HCT116 (cell line): Measurements from ENCODE around the gene SDR42E2. TPM values are rescaled to one million over a fixed set of nuclear protein-coding genes. Genes with fewer than 3 reads are reported as not detected.

Experiments
- ATAC-seq: fragments of 200-7000 bp; cut with Tn5 transposase; 2 replicates; pipeline ENCODE4 v1.9.1; 2020; ENCODE audit warnings: mild to moderate bottlenecking, moderate library complexity
- BruUV-seq: library from RNA; stranded (reverse); fragments of 400-500 nt; replicated peaks from 2 replicates; lab custom pipeline; 2021; lab: Mats Ljungman, UMichigan
- CTCF ChIA-PET: fragments of 300-600 bp; sonication (Branson Sonifier 250); formaldehyde crosslinking; loops from one replicate; lab custom pipeline; 2021; ENCODE audit warnings: antibody characterized with exemption; lab: Charles Lee
- POLR2A ChIA-PET: fragments of 300-600, 350-600 bp; sonication (Branson Sonifier 250); formaldehyde crosslinking; loops from one replicate; lab custom pipeline; 2021; ENCODE audit warnings: antibody characterized with exemption; lab: Charles Lee
- RAD21 ChIA-PET, 2 experiments: fragments of 300-600 bp; sonication (Branson Sonifier 250); formaldehyde crosslinking; loops; one replicate each; lab custom pipeline; 2023; ENCODE audit warnings: low total read pairs in 2 of 2; ENCODE audit not compliant: uncharacterized antibody in 2 of 2, unreplicated experiment in 2 of 2, low non-redundant PET in 1 of 2; lab: Charles Lee
- DNase-seq: peaks from one replicate; pipeline ENCODE4 v3.0.0-alpha.2; 2010; ENCODE audit warnings: low read depth, low spot score
- H2AFZ ChIP-seq: fragments of 200-600 bp; shearing (Covaris generic), sonication (generic); 2 replicates; pipeline ENCODE4 v1.6.1; 2017; ENCODE audit warnings: low read depth, mixed run types, mixed read lengths, antibody characterized with exemption, low read length; ENCODE audit not compliant: poor library complexity, severe bottlenecking
- H3K27ac ChIP-seq: 2 replicates; pipeline ENCODE4 v1.5.1; 2012; ENCODE audit warnings: low read depth, low read length
- H3K27me3 ChIP-seq: fragments of 200-600 bp; sonication (generic); 2 replicates; pipeline ENCODE4 v1.6.1; 2016; ENCODE audit warnings: mixed run types, low read length, mixed read lengths; ENCODE audit not compliant: insufficient read depth
- H3K36me3 ChIP-seq, 2 experiments: fragments of 200-500 bp in 1 of 2; fragments of 200-600 bp in 1 of 2; sonication (Bioruptor generic) in 1 of 2; sonication (generic) in 1 of 2; 2 replicates each; pipeline versions ENCODE4 v1.5.1 to v1.6.1; 2014 to 2016; ENCODE audit warnings: low read length in 2 of 2, inconsistent platforms in 1 of 2, mixed read lengths in 1 of 2, mixed run types in 1 of 2; ENCODE audit not compliant: insufficient read depth in 2 of 2, control insufficient read depth in 1 of 2
- H3K4me1 ChIP-seq, 2 experiments: fragments of 200-600 bp in 1 of 2; sonication (generic) in 1 of 2; 2 replicates each; pipeline versions ENCODE4 v1.5.1 to v1.6.1; 2012 to 2017; ENCODE audit warnings: low read length in 2 of 2, inconsistent platforms in 1 of 2, mild to moderate bottlenecking in 1 of 2, mixed read lengths in 1 of 2, mixed run types in 1 of 2, moderate library complexity in 1 of 2; ENCODE audit not compliant: insufficient read depth in 2 of 2, control insufficient read depth in 1 of 2
- H3K4me2 ChIP-seq: fragments of 200-600 bp; sonication (generic); 2 replicates; pipeline ENCODE4 v1.6.1; 2017; ENCODE audit warnings: mixed run types, low read length, mixed read lengths
- H3K4me3 ChIP-seq, 2 experiments: fragments of 200-600 bp in 1 of 2; sonication (generic) in 1 of 2; replicated peaks in 1 of 2; 2 replicates each; pipeline ENCODE4 v1.5.1; 2011 to 2016; ENCODE audit warnings: low read length in 2 of 2, control low read depth in 1 of 2, low read depth in 1 of 2, mild to moderate bottlenecking in 1 of 2, mixed read lengths in 1 of 2, mixed run types in 1 of 2
- H3K79me2 ChIP-seq: fragments of 200-600 bp; sonication (generic); 2 replicates; pipeline ENCODE4 v1.6.1; 2017; ENCODE audit warnings: mild to moderate bottlenecking, mixed run types, low read length, moderate library complexity, mixed read lengths; ENCODE audit not compliant: insufficient read depth
- H3K9ac ChIP-seq: fragments of 200-600 bp; sonication (generic); 2 replicates; pipeline ENCODE4 v1.6.1; 2016; ENCODE audit warnings: low read length, mixed read lengths
- H3K9me2 ChIP-seq: fragments of 200-600 bp; sonication (generic), shearing (Covaris generic); 2 replicates; pipeline ENCODE4 v1.6.1; 2017; ENCODE audit warnings: mixed run types, mild to moderate bottlenecking, moderate library complexity; ENCODE audit not compliant: insufficient read depth
- H3K9me3 ChIP-seq, 2 experiments: fragments of 200-500 bp in 1 of 2; fragments of 200-600 bp in 1 of 2; sonication (Bioruptor generic) in 1 of 2; sonication (generic) in 1 of 2; 2 replicates each; pipeline ENCODE4 v1.6.1; 2014 to 2017; ENCODE audit warnings: low read length in 2 of 2, mixed read lengths in 2 of 2, inconsistent platforms in 1 of 2, low read depth in 1 of 2, mild to moderate bottlenecking in 1 of 2, mixed run types in 1 of 2, moderate library complexity in 1 of 2; ENCODE audit not compliant: control insufficient read depth in 1 of 2, insufficient read depth in 1 of 2
- H4K20me1 ChIP-seq: fragments of 200-600 bp; sonication (generic), shearing (Covaris generic); 2 replicates; pipeline ENCODE4 v1.6.1; 2017; ENCODE audit warnings: mixed run types, mild to moderate bottlenecking, moderate library complexity; ENCODE audit not compliant: insufficient read depth
- CBX3 ChIP-seq: IDR thresholded peaks from 2 replicates; pipeline ENCODE4 v1.6.1; 2012; ENCODE audit warnings: low read depth
- EGR1 ChIP-seq: IDR thresholded peaks from 2 replicates; pipeline ENCODE4 v1.6.1; 2012; ENCODE audit warnings: low read depth
- ELF1 ChIP-seq: IDR thresholded peaks from 2 replicates; pipeline ENCODE4 v1.6.1; 2012; ENCODE audit warnings: low read depth, borderline replicate concordance
- EZH2 ChIP-seq: fragments of 200-600 bp; sonication (generic); IDR thresholded peaks from 2 replicates; pipeline ENCODE4 v1.6.1; 2017; ENCODE audit warnings: antibody characterized with exemption, mixed run types
- EZH2phosphoT487 ChIP-seq: fragments of 200-600 bp; IDR thresholded peaks from 2 replicates; pipeline ENCODE4 v1.6.1; 2018; ENCODE audit warnings: antibody characterized with exemption, borderline replicate concordance
- FOSL1 ChIP-seq: IDR thresholded peaks from 2 replicates; pipeline ENCODE4 v1.6.1; 2012; ENCODE audit warnings: low read depth
- JUND ChIP-seq: IDR thresholded peaks from 2 replicates; pipeline ENCODE4 v1.6.1; 2012
- POLR2A ChIP-seq: IDR thresholded peaks from 2 replicates; pipeline ENCODE4 v1.7.0; 2011; ENCODE audit warnings: borderline replicate concordance; ENCODE audit not compliant: insufficient read depth, insufficient read length; ENCODE audit errors: extremely low read depth
- POLR2AphosphoS5 ChIP-seq: IDR thresholded peaks from 2 replicates; pipeline ENCODE4 v1.6.1; 2011; ENCODE audit warnings: mild to moderate bottlenecking, low read depth, low read length, moderate library complexity
- RAD21 ChIP-seq: IDR thresholded peaks from 2 replicates; pipeline ENCODE4 v1.6.1; 2012; ENCODE audit warnings: low read depth, mild to moderate bottlenecking
- REST ChIP-seq: IDR thresholded peaks from 2 replicates; pipeline ENCODE4 v1.6.1; 2012; ENCODE audit warnings: low read depth
- SP1 ChIP-seq: IDR thresholded peaks from 2 replicates; pipeline ENCODE4 v1.6.1; 2012; ENCODE audit warnings: low read depth
- SRF ChIP-seq: IDR thresholded peaks from 2 replicates; pipeline ENCODE4 v1.6.1; 2012; ENCODE audit warnings: low read depth
- TCF7L2 ChIP-seq: IDR thresholded peaks from 2 replicates; pipeline ENCODE4 v1.7.0; 2011; ENCODE audit warnings: borderline replicate concordance, inconsistent platforms; ENCODE audit not compliant: insufficient read depth, insufficient read length; ENCODE audit errors: extremely low read depth
- ZBTB33 ChIP-seq: IDR thresholded peaks from 2 replicates; pipeline ENCODE4 v1.6.1; 2011; ENCODE audit warnings: mild to moderate bottlenecking, low read length, moderate library complexity; ENCODE audit not compliant: insufficient replicate concordance; ENCODE audit errors: extremely low read depth
- ZFX ChIP-seq: fragments of 450-650 bp; IDR thresholded peaks from 2 replicates; pipeline ENCODE4 v1.6.1; 2017
- intact Hi-C: fragments of 100-400 bp; cut with micrococcal nuclease; formaldehyde crosslinking; loops from 2 replicates; pipeline ENCODE4 v1.10.0; 2022
- total RNA-seq: library from RNA; stranded (reverse); gene quantifications from one replicate; pipeline ENCODE4 v1.2.1, GENCODE V29; 2021; ENCODE audit not compliant: unreplicated experiment
- TF ChIP-seq, protein P1 (sequence below), 3 experiments: fragments of 200-600 bp in 1 of 3; sonication (generic) in 1 of 3; IDR thresholded peaks in 2 of 3; conservative IDR thresholded peaks in 1 of 3; 2 replicates each; pipeline ENCODE4 v1.5.1; 2012 to 2017; ENCODE audit warnings: low read depth in 2 of 3, low read length in 2 of 3, antibody characterized with exemption in 1 of 3, borderline replicate concordance in 1 of 3, control low read depth in 1 of 3, mild to moderate bottlenecking in 1 of 3, mixed read lengths in 1 of 3, mixed run types in 1 of 3, moderate library complexity in 1 of 3; ENCODE audit not compliant: insufficient read depth in 1 of 3
- TF ChIP-seq, protein P2 (sequence below): IDR thresholded peaks from 2 replicates; pipeline ENCODE4 v1.6.1; 2012

The SDR42E2 gene
- total RNA-seq, 1 experiment from 2014 or later = 0.27 TPM

DNA sequence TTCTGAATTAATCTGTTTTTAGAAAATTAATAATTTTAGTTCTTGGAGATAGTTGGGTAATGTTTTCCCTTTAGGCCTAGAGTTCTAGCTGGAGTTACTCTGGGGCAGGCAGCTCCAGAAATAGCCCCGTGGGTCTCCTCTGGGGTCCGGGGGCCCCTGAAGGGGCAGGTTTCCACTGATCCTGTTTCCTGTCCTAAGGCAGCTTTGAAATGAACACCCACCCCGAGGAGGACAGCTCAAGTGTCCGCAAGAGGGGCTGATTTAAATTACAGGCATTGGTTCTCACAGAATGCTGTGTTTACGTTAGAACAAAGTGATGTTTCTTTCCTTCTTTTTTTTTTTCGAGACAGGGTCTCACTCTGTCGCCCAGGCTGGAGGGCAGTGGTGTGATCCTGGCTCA is 67.6 kb downstream of the SDR42E2 start:
- no peak overlapping the region for H2AFZ ChIP-seq
- H3K4me3 ChIP-seq = no peak overlapping the region
- H3K4me1 ChIP-seq = peaks cover 28 to 32% of the 10 kb centered on the region in 2 experiments
- no peak overlapping the region for H3K27ac ChIP-seq
- BruUV-seq = TSS peak; percentile 31
- ATAC-seq (no peak), DNase-seq (no peak)
- H3K4me2 ChIP-seq = no peak overlapping the region
- H3K36me3 ChIP-seq = peaks cover 2 to 7% of the 10 kb centered on the region in 2 experiments; a peak in 1 of 4 replicates
- ChIA-PET POLR2A (no interaction called here), CTCF (interaction anchor here (1.1 kb wide), 1 partner anchor 33 kb away, joined by 3 read pairs; no protein-coding TSS in a partner anchor), RAD21 (no interaction called here)
- H4K20me1 ChIP-seq = no peaks in the 10 kb centered on the region
- H3K9me3 ChIP-seq = no peaks in the 10 kb centered on the region
- H3K9me2 ChIP-seq = no peaks in the 10 kb centered on the region
- H3K27me3 ChIP-seq = no peaks in the 10 kb centered on the region
- no peak overlapping the region for H3K9ac ChIP-seq
- H3K79me2 ChIP-seq = peaks cover 3% of the 10 kb centered on the region; the same call in 1 of the 2 replicates
- TF ChIP-seq REST = no peak
- TF ChIP-seq ZBTB33 = no peak
- TF ChIP-seq, protein P1, sequence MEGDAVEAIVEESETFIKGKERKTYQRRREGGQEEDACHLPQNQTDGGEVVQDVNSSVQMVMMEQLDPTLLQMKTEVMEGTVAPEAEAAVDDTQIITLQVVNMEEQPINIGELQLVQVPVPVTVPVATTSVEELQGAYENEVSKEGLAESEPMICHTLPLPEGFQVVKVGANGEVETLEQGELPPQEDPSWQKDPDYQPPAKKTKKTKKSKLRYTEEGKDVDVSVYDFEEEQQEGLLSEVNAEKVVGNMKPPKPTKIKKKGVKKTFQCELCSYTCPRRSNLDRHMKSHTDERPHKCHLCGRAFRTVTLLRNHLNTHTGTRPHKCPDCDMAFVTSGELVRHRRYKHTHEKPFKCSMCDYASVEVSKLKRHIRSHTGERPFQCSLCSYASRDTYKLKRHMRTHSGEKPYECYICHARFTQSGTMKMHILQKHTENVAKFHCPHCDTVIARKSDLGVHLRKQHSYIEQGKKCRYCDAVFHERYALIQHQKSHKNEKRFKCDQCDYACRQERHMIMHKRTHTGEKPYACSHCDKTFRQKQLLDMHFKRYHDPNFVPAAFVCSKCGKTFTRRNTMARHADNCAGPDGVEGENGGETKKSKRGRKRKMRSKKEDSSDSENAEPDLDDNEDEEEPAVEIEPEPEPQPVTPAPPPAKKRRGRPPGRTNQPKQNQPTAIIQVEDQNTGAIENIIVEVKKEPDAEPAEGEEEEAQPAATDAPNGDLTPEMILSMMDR (IDR thresholded peaks at IDR 0.05 in 2 of 3, conservative IDR thresholded peaks at IDR 0.05 in 1 of 3; ENCODE audit: borderline replicate concordance in 1 of 3, insufficient read depth in 1 of 3, low read depth in 2 of 3, low read length in 2 of 3) = no peak
- TF ChIP-seq POLR2AphosphoS5 = no peak
- no peak for TF ChIP-seq POLR2A
- TF ChIP-seq ELF1 = no peak
- TF ChIP-seq, protein P2, sequence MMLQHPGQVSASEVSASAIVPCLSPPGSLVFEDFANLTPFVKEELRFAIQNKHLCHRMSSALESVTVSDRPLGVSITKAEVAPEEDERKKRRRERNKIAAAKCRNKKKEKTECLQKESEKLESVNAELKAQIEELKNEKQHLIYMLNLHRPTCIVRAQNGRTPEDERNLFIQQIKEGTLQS = no peak
- TF ChIP-seq FOSL1 = no peak
- TF ChIP-seq EGR1 = no peak
- no peak for TF ChIP-seq EZH2
- TF ChIP-seq TCF7L2 = no peak
- TF ChIP-seq RAD21 = no peak
- TF ChIP-seq ZFX = no peak
- no peak for TF ChIP-seq JUND
- TF ChIP-seq SP1 = no peak
- TF ChIP-seq EZH2phosphoT487 = no peak
- TF ChIP-seq CBX3 = no peak
- TF ChIP-seq SRF = no peak
- intact Hi-C loops = no loop called here
